Endothelial cell of umbilical vein (primary cell): ENCODE measurements around the gene FOXO6. TPM values are rescaled to one million over a fixed set of nuclear protein-coding genes. Genes with fewer than 3 reads are reported as not detected.

Source experiments
- BruUV-seq: library from RNA; stranded (reverse); fragments of 400-500 nt; replicated peaks from 2 replicates; lab custom pipeline; 2021; lab: Mats Ljungman, UMichigan
- CTCF ChIA-PET: fragments of 300-600, 350-600 bp; sonication (Branson Sonifier 250); formaldehyde crosslinking; loops from one replicate; lab custom pipeline; 2021; ENCODE audit warnings: antibody characterized with exemption, inconsistent platforms; lab: Charles Lee
- POLR2A ChIA-PET: fragments of 300-600, 350-600 bp; sonication (Branson Sonifier 250); formaldehyde crosslinking; loops from one replicate; lab custom pipeline; 2021; ENCODE audit warnings: antibody characterized with exemption, inconsistent platforms; lab: Charles Lee
- DNase-seq: peaks from one replicate; pipeline ENCODE4 v3.0.0-alpha.2; 2011; ENCODE audit warnings: low read depth, low spot score
- FAIRE-seq: peaks from 2 replicates; lab custom pipeline; 2011; peaks lifted over from hg19 to GRCh38; lab: Jason Lieb, UNC
- H2AFZ ChIP-seq: 2 replicates; pipeline ENCODE4 v1.6.0; 2012; ENCODE audit warnings: low read depth, low read length, control low read depth, inconsistent platforms
- H3K27ac ChIP-seq: 2 replicates; pipeline ENCODE4 v1.5.1; 2011; ENCODE audit warnings: low read depth, mild to moderate bottlenecking, control low read depth, low read length, moderate library complexity; ENCODE audit not compliant: insufficient read depth
- H3K27me3 ChIP-seq, 2 experiments: 2 replicates each; pipeline versions ENCODE4 v1.6.0 to v1.6.1; 2011; ENCODE audit warnings: low read length in 2 of 2, mixed read lengths in 1 of 2; ENCODE audit not compliant: control insufficient read depth in 2 of 2, insufficient read depth in 2 of 2
- H3K36me3 ChIP-seq, 2 experiments: 2 replicates in 1 of 2; 3 replicates in 1 of 2; pipeline ENCODE4 v1.5.1; 2011; ENCODE audit warnings: low read length in 2 of 2, mild to moderate bottlenecking in 1 of 2, moderate library complexity in 1 of 2; ENCODE audit not compliant: control insufficient read depth in 2 of 2, insufficient read depth in 2 of 2; ENCODE audit errors: extremely low read depth in 1 of 2
- H3K4me1 ChIP-seq: 3 replicates; pipeline ENCODE4 v1.5.1; 2011; ENCODE audit warnings: mild to moderate bottlenecking, low read length; ENCODE audit not compliant: control insufficient read depth, insufficient read depth; ENCODE audit errors: extremely low read depth
- H3K4me2 ChIP-seq: 2 replicates; pipeline ENCODE4 v1.6.1; 2011; ENCODE audit warnings: low read length, control low read depth, mixed read lengths; ENCODE audit not compliant: insufficient read depth
- H3K4me3 ChIP-seq, 3 experiments: fragments of 200-600 bp in 1 of 3; sonication (generic), shearing (Covaris generic) in 1 of 3; replicated peaks in 1 of 3; 2 replicates each; pipeline ENCODE4 v1.5.1; 2011 to 2016; ENCODE audit warnings: control low read depth in 3 of 3, low read length in 3 of 3, mild to moderate bottlenecking in 2 of 3, inconsistent platforms in 1 of 3, low read depth in 1 of 3, moderate library complexity in 1 of 3; ENCODE audit not compliant: insufficient read depth in 1 of 3
- H3K79me2 ChIP-seq: 2 replicates; pipeline ENCODE4 v1.6.0; 2012; ENCODE audit warnings: low read length, inconsistent platforms; ENCODE audit not compliant: control insufficient read depth, insufficient read depth
- H3K9ac ChIP-seq: replicated peaks from 2 replicates; pipeline ENCODE3; 2011; ENCODE audit warnings: low read length, control low read depth; ENCODE audit not compliant: insufficient read depth; ENCODE audit errors: extremely low read depth
- H3K9me1 ChIP-seq: replicated peaks from 3 replicates; pipeline ENCODE4 v1.6.0; 2011; ENCODE audit warnings: mild to moderate bottlenecking, low read length; ENCODE audit not compliant: control insufficient read depth, insufficient read depth; ENCODE audit errors: extremely low read depth
- H3K9me3 ChIP-seq: replicated peaks from 2 replicates; pipeline ENCODE4 v1.5.1; 2012; ENCODE audit warnings: low read length, inconsistent platforms; ENCODE audit not compliant: control insufficient read depth, insufficient read depth
- H4K20me1 ChIP-seq: replicated peaks from 2 replicates; pipeline ENCODE3; 2011; ENCODE audit warnings: mild to moderate bottlenecking, low read length; ENCODE audit not compliant: control insufficient read depth, insufficient read depth; ENCODE audit errors: extremely low read depth
- FOS ChIP-seq: IDR thresholded peaks from 2 replicates; pipeline ENCODE4 v1.6.1; 2011; ENCODE audit warnings: mild to moderate bottlenecking, low read length, moderate library complexity, borderline replicate concordance; ENCODE audit not compliant: insufficient read depth
- GATA2 ChIP-seq: IDR thresholded peaks from 2 replicates; pipeline ENCODE4 v1.7.0; 2011; ENCODE audit warnings: low read depth, mild to moderate bottlenecking, moderate library complexity, mixed read lengths, low read length; ENCODE audit not compliant: insufficient read length, insufficient read depth
- MAX ChIP-seq: IDR thresholded peaks from 2 replicates; pipeline ENCODE4 v1.6.1; 2011; ENCODE audit not compliant: insufficient read depth, insufficient read length
- MYC ChIP-seq: IDR thresholded peaks from one replicate; pipeline ENCODE4 v1.6.1; 2011; ENCODE audit warnings: mild to moderate bottlenecking, low read depth, low read length
- POLR2A ChIP-seq: IDR thresholded peaks from 2 replicates; pipeline ENCODE4 v1.6.1; 2012; ENCODE audit warnings: low read depth, mild to moderate bottlenecking, control low read depth, low read length
- POLR2AphosphoS5 ChIP-seq: IDR thresholded peaks from 2 replicates; pipeline ENCODE4 v1.6.1; 2012; ENCODE audit warnings: low read depth, mild to moderate bottlenecking, control low read depth, low read length, moderate library complexity; ENCODE audit not compliant: insufficient read depth
- dilution Hi-C: fragments of 300-500 bp; cut with MboI; formaldehyde crosslinking; loops from one replicate; pipeline ENCODE4 v1.15.0; 2019; ENCODE audit warnings: low sequenced_read_pairs; ENCODE audit not compliant: extremely low pct_ligation_motif_present
- intact Hi-C: fragments of 100-400 bp; cut with micrococcal nuclease; formaldehyde crosslinking; loops from one replicate; pipeline ENCODE4 v1.10.0; 2022
- polyA plus RNA-seq, 4 experiments: library from polyadenylated mRNA; depleted of rRNA in 3 of 4; stranded (reverse) in 3 of 4; unstranded in 1 of 4; fragments of >200 nt; gene quantifications; 2 replicates each; pipeline versions ENCODE4 v1.2.1 to v1.2.3, GENCODE V29; 2011 to 2012; ENCODE audit warnings: missing spikeins in 1 of 4
- total RNA-seq: library from RNA; stranded (reverse); gene quantifications from 2 replicates; pipeline ENCODE4 v1.2.3, GENCODE V29; 2021
- TF ChIP-seq, protein P1 (sequence below), 2 donors: IDR thresholded peaks; 1 replicate in 1 of 2; 2 replicates in 1 of 2; pipeline ENCODE4 v1.5.1; 2011; ENCODE audit warnings: low read length in 2 of 2, mild to moderate bottlenecking in 2 of 2, moderate library complexity in 2 of 2, control low read depth in 1 of 2, inconsistent platforms in 1 of 2, low read depth in 1 of 2; ENCODE audit not compliant: insufficient read depth in 1 of 2; ENCODE audit errors: extremely low read depth in 1 of 2

Gene FOXO6
- total and polyA plus RNA-seq, 2 donors (not counting 3 experiments of a cell fraction or from before 2014, with no cell fraction given): 0.04 to 0.38 TPM

DNA sequence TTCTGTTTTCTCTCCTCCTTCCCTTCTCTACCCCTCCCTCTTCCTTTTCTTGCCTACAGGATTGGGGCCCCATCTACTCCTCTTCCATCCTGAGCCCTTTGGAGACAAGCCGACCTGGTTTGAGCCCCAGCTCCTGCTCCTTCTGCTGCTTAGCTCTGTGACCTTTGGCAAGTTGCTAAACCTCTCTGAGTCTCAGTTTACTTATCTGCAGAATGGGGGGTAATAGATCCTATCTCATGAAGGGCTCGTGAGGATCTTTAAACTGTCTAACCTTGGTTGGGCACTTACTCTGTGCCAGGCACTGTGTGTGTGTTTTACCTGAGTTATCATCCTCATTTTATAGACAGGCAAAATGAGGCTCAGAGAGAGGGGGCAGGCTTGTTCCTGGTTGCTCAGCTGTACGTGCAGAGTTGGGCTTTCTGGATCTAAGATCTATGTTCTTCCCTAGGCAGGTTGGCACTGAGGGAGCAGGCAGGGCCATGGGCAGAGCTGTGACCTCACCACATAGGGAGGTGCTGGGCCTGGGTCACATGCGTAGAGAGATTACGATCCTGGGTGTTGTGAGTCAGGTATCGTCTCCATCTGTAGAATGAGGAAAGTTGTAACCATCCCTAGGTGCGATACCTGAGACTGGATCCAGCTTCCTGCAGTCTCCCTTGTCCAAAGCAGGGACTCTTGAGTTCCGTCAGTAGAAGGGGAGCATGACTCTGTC, 58.5 kb downstream of the FOXO6 start:
- Histone ChIP-seq H3K4me3 (no peak overlapping the region), H3K4me1 (peaks cover 9% of the 10 kb centered on the region), H2AFZ (peak overlapping the region; percentile 86), H3K9me3 (no peaks in the 10 kb centered on the region), H3K79me2 (no peaks in the 10 kb centered on the region), H3K9me1 (no peaks in the 10 kb centered on the region), H3K4me2 (no peak overlapping the region), H3K9ac (no peak overlapping the region), H4K20me1 (no peaks in the 10 kb centered on the region), H3K36me3 (no peaks in the 10 kb centered on the region), H3K27ac (no peak overlapping the region), H3K27me3 (no peaks in the 10 kb centered on the region)
- ChIA-PET POLR2A (no interaction called here), CTCF (interaction anchor here (1.1 to 3.0 kb wide), 6 partner anchors 12 to 97 kb away, joined by 3 to 54 read pairs (median 8); partner anchors contain the start of gene FOXO6)
- FAIRE-seq (no peak), DNase-seq (no peak)
- dilution Hi-C loops: no loop called here
- TF ChIP-seq, protein P1, sequence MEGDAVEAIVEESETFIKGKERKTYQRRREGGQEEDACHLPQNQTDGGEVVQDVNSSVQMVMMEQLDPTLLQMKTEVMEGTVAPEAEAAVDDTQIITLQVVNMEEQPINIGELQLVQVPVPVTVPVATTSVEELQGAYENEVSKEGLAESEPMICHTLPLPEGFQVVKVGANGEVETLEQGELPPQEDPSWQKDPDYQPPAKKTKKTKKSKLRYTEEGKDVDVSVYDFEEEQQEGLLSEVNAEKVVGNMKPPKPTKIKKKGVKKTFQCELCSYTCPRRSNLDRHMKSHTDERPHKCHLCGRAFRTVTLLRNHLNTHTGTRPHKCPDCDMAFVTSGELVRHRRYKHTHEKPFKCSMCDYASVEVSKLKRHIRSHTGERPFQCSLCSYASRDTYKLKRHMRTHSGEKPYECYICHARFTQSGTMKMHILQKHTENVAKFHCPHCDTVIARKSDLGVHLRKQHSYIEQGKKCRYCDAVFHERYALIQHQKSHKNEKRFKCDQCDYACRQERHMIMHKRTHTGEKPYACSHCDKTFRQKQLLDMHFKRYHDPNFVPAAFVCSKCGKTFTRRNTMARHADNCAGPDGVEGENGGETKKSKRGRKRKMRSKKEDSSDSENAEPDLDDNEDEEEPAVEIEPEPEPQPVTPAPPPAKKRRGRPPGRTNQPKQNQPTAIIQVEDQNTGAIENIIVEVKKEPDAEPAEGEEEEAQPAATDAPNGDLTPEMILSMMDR (IDR thresholded peaks at IDR 0.05; ENCODE audit: extremely low read depth in 1 of 2, insufficient read depth in 1 of 2, low read depth in 1 of 2, low read length in 2 of 2): no peak
- TF ChIP-seq POLR2A (no peak), MAX (no peak), FOS (no peak), MYC (no peak), POLR2AphosphoS5 (no peak), GATA2 (no peak)
- intact Hi-C loops: no loop called here
- no TSS peak for BruUV-seq
